Measurements from ENCODE around the gene CAPSL.
"Not testable (repeated sequence)": the region's sequence is repeated elsewhere in the genome, so short reads cannot be mapped to it uniquely, and the experiment has no call there.

Gene CAPSL

DNA sequence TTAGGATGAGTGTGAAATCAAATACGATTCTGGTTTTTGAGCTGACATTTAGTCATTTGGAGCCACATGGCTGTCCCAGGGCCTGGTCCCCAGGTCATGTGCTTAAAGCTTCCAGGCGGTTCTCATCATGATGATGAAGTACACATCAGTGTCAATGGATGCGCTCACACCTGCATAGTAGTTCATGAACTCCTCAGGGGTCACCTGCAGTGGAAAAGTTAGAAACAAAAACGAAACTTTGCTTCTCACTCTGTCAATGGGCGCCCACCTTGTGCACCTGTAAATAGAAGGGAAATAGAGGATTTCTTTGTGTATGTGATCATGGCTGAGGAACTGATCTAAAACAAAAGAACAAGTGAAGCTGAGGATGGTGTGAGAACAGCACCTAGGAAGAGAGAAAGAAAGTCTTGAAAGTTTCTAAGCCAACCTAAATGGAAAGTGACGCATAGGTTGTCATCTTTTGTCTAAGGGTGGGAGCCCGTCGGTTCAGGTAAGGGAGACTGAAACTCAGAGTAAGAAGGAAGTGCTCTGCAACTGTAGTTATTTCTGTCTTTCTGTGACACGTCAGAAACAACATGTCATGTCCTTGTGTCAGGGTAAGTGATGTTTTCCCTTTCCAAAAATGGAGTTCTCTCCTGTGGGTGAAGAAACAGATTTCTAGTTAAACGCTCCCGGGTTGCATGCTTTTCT lies 33.8 kb downstream of the CAPSL start:
- DNase-seq, result no peak

DNA sequence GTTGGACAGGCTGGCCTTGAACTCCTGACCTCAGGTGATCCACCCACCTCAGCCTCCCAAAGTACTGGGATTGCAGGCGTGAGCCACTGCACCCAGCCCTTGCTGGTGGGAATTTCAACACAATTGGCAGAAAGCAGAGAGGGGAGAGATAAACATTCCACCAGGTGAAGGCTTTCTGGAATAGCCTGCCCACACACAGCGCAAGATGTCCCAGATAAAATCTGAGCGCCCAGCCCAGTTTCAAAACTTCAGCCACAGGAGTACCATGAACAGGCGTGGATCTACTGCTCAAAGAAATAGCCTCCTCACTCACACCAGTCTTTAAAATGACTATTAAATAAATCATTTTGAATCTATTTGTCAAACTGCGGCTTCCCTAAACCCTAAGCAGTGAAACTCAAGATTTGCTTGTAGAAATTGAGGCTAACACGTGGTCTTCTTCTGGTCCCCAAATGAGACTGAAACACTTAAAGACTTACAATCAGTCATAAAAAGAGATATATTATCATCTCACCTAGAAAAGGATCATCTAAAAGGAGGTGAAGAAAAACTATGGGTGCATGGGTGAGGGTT lies 34.7 kb downstream of the CAPSL start:
- no peak for DNase-seq

DNA sequence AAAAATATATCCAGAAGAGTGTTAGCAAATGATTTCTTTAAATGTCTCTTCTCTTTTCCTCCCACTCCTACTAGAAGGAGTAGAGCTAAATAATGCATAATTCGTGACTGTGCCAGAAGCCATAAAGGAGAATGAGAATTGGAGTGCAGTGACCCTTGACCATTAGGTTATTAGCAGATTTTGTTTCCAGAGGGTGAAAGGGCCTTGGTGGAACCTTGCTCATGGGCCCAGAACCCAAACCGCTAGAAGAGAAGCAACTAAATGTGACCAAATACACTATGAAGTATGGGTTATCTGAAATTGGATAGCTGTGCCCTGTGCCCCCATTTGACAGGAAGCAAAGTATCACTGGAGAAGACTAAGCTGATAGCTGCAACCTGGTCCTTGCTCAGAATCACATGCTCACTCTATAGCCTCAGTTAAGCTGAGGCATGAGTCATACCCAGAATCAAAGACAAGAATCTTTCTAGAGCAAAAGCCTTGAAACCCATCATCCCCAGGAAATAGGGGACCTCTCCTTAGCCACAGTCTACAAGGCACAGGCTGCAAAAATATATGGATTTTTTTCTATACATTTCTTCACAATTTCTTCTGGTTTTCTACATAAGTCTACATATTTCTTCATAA lies 36.3 kb downstream of the CAPSL start:
- no peak for DNase-seq

DNA sequence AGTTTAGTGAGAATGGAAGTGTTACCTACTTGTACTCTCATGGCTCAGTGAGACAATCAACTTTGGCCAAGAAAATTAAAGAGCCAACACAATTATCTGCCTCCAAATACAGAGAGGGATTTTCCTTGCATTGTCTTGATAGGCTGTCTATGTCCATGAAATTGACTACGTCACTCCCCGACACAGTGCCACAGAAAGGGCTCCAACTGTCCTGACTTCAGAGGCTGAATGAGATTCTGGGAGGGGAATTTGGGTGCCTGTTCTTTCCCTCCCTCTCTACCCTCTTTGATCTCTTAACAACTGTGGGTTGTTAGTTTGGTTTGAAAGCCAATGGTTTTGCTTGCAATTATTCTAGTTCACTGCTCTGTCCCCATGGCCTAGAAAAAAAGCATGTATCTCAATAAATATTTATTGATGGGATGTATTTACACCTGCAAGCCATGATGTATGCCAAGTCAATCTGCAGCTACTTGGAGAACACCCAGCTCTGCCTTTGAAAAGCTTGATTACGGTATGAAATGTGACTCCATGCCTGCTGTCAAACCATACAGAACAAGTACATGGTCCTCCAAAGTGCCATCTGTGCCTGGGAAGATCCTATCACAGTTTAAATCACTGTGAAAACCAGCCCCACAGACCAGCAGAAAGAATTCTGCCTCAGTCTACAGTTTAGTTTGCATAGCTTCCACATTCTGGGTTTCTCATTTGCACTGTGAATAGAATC lies 37.3 kb downstream of the CAPSL start:
- no peak for DNase-seq

DNA sequence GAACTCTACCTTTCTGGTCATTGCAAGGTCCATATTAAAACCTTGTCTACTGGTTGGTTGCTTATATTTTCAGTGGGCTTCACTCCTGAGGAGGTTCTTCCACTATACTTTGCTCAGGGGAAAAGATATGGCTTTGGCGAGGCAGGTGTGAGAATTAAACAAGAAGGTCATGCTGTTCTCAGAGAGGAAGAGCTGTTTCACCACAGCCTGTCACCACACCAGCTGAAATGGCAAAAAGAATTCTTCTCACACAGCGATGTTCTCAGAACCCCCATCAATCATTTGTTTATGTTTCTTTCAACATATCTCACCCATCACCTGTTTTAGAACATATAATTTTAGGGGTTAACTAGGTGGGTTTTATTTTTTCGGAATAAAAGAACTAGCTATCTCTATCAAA lies 38.6 kb downstream of the CAPSL start:
- no peak for DNase-seq

DNA sequence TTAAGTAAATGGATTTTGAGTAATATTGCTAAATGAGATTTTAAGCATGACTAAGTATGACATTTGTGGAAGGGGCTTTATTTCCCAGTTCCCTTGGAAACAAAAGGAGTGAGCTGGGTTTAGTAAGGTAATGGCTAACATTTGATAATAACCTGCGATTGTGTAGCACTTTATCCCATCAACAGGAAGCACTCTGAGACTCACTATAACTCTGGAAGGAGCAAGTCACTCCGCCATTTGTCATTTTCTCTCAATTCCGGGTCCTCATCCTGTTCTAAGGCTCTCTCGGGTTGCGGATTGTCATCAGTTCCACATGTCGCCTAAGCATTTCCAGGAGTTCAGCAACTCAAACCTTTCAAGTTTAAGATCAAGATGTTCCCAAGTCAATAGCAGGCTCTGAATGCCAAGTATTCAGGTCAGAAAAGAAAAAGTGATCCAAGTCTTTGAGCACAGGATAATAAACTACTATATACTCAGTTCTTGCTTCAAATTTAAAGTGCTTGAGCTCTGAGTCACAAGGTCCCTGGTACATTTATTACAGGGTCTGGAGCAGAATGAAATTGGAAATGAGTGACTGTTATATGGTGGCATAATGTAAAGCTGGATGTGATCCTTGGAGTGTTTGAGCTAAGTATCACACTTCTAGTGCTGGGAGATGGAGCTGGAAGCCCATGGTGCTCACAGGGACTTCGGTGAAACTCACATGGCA lies 39.3 kb downstream of the CAPSL start:
- DNase-seq, result no peak

DNA sequence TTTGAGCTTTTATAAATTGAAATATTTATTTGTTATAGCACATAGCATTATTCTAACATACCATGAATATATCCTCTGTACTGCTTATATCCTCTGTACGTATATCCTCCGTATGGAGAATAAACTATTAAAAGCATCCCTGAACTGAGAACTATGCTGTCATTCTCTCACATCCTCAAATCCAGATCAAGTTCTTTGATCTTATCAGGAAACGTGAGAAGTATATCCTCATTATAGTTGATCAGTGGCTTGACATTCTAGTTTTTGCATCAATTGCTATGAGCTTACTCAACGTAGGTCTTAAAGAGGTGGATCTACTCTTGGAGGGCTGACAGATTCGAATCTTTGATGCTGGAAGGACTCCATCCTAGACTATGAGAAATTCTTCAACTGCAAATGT lies 44.3 kb downstream of the CAPSL start:
- no peak for DNase-seq

DNA sequence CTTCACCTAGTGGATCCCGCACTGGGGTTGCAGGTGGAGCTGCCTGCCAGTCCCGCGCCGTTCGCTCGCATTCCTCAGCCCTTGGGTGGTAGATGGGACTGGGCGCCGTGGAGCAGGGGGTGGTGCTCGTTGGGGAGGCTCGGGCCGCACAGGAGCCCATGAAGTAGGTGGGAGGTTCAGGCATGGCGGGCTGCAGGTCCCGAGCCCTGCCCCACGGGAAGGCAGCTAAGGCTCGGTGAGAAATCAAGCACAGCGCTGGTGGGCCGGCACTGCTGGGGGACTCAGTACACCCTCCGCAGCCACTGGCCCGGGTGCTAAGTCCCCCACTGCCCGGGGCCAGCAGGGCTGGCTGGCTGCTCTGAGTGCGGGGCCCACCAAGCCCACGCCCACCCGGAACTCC lies 45.6 kb downstream of the CAPSL start:
- DNase-seq, result not testable (repeated sequence)

DNA sequence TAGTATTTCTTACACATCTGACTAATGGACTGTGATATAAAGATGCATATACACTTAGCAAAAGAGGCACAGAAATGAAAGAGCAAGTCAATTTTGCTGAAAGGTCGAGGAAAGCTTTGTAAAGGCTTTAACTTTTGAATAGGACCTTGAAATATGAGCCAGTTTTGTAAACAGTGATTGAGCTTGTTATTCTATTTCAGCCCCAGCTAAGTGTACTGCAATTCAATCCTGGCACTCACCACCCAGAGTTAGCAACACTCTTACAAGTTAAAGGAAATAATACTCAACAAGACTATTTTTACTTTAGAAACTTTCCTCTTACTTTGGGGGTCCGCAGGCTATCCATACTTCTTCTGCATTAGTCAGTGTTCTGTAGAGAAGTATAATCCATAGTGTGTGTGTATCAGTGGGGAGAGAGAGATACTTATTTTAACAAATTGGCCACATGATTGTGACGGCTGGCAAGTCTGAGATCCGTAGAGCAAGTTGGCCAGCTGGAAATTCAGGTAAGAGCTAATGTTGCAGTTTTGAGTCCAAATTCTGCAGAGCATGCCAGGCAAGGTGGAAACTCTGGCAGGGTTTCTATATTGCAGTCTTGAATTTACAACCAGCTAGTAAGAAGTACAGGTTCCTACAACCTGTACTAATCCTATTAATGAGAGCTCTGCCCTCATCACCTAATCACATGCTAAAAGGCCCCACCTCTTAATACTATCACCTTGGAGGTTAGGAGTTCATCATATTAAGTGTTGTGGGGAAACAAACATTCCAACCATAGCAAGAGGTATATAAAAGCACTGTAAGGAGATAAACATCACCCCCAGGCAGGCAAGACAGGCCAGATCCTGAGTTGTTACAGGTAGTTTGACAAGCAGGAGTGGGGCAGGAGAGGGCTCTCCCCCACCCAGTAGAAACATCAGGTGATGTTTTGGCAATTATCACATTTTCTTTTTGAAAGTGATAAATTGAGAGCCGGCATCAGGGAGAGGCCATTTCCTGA lies 48.1 kb downstream of the CAPSL start:
- DNase-seq, result no peak

DNA sequence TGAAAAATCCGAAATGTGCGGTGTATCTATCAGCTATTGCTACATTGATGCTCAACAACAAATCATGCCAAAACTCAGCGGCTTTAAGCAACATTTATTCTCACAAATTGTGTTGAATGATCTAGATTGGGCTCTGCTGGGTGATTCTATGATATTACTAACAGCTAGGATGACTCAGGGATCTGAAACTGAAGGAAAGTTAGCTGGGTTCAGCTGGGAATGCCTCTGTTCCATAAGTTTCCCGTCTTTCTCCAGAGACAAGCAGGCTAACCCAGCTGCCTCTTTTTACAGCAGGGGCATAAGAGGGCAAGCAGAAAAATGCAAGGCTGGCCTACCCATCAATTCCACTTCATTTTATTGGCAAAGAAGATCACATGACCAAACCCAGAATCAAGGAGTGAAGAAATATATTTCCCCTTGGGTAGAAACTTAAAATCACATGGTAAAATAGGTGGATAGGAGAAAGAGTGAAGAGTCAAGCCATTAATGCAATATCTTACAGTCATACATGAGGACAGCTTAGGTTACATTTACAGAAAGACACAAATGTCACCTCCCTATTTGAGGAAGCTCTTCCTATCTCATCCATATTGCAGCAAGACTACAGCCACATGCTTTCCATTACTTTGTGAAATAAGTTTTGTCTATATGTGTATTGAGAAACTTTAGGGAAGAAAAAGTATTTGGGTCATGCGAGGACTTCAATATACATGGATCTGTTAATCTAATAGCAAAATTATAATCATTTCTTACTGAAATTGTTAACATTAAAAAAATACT lies 50.9 kb downstream of the CAPSL start:
- no peak for DNase-seq

DNA sequence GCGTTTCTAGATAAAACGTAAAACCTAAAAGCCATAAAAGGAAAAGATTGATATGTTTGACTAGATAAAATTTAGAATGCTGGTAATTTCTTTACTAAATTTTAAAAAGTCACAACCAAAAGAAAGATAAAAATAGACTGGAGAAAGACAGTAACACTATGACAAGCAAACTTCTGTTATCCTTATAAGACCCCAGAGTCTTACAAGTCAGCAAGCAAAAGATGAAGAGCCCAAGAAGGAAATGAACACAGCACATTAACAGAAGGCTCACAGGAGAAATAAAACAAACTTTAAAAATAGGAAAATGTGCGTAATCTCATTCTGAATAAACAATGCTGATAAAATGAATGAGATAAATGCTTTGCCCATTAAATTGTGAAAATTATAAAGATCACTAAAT lies 52.0 kb downstream of the CAPSL start:
- DNase-seq, result no peak

DNA sequence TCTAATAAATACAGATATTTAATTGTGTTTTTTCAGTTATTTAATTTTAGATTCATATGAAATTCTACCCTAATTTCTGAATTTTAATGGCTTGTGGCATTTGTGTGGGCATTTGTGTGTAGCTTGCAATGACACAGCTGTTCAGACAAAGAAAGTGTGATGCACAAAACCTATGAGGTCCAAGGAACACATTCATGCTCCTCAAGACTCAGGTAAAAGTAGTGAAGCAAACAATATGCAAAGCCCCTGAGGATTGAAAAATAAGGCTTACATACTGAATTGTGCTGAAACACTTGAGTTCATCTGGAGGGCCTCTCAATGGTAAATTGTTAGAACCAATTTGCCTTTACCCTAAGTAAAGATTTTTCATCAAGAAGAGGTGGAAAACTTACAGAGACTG lies 53.6 kb downstream of the CAPSL start:
- no peak for DNase-seq

DNA sequence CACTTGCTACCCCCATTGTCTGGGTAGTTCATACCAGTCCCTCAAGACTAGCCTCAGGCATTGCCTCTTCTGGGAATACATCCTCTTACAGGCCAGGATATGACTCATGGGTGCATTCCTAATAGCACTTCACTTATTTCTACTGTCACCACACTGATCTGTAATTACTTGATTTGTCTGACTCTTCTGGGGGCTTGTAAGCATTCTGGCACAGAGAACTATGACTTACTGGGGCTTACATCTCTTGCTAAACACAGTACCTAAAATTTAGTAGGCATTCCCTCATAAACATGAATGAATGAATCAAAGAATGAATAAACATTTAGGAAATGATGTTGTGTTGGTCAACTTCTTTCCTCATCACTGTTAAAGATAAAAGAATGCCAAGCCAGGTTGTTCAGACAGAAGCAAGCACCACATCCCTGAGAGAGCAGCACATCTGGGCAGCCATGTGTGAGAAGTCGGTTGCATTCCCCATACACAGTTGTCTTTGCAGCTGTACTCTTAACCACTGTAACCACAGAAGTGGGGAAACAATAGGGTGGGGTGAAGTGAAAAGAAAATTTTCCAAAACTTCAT lies 54.1 kb downstream of the CAPSL start:
- DNase-seq, result no peak

DNA sequence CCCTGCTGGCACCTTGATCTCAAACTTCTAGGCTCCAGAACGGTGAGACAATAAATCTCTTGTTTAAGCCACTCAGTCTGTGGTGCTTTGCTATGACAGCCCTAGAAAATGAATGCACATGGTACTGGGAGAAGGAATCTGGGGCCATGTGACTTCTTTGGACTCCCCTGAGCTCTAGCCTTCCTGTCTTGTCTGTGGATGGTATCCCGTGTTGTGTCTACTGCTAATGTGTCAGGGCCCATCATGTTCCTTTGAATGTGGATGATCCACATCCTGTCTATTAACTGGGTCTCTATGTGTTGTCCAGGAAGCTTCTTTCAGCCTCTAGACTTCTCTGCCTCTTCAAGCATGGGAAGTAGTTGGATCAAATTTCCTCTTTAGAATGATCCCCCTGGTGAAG lies 56.7 kb downstream of the CAPSL start:
- DNase-seq, result no peak

DNA sequence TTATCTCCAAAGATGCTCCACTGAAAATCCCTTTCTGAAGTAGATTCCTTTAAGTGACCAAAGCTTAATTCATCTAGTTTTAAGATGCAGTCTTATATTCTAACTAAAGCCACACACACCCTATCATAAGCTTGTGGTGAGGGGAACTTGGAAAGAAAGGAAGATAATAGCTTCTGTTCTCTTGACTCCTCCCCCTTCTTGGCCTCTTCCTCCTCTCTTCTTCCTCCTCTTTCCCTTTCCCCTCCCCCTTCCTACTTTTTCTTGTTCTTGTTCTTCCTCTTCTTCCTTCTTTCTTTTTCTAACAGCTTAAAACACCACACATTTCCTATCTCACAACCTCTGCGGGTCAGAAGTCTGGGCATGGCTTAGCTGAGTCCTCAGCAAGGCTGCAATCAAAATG lies 58.3 kb downstream of the CAPSL start:
- DNase-seq, result no peak

DNA sequence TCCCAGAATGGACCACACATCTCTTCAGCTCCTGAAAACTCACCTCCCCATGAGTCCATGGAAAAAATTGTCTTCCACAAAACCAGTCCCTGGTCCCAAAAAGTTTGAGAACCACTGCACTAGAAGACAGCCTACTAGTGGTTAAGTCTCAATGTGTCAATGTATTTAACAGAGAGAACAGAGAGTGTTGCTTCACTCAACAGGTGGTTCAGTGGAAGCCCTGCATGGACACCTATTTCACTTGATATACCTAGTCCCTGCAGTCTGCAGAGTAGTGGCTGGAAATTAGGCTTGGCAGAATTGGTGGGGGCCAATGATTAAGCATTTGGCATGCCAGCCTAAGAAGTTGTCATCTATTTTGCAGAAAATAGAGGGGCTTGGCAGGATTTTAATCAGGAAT lies 58.8 kb downstream of the CAPSL start:
- no peak for DNase-seq

DNA sequence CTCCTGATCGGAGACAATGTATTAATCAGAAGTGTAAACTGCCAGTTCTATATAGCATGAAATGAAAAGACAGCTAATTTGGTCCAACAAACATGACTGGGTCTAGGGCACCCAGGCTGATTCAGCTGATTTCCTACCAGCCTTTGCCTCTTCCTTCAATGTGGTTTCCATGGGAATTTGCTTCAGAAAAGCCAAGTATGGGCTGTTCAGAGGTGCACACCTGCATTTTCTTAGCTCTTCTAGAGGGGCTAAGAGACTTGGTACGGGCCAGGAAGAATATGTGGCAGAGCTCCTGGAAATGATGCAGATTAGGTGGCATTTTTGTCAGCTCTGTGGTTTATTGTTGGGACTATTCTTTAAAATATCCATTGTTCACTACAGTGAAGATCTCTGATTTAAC lies 59.3 kb downstream of the CAPSL start:
- DNase-seq, result no peak

DNA sequence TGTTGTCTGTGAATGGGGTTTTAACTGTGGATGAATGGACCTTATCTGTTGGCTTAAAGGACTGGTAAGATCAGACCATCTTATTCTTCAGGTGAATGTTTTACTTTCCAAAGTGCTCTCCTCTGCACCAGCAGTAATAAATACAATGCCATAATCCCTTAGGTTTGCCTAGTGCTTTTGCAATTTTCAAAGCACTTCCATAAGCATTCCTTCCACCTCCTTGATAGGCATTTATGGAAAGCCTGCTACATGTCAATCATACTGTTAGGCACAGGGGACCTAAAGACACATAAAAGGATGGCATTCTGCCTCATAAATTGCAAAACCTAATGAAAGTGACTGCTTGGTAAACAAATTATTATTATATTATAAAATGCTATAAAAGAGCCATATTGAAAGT lies 60.3 kb downstream of the CAPSL start:
- DNase-seq, result no peak

DNA sequence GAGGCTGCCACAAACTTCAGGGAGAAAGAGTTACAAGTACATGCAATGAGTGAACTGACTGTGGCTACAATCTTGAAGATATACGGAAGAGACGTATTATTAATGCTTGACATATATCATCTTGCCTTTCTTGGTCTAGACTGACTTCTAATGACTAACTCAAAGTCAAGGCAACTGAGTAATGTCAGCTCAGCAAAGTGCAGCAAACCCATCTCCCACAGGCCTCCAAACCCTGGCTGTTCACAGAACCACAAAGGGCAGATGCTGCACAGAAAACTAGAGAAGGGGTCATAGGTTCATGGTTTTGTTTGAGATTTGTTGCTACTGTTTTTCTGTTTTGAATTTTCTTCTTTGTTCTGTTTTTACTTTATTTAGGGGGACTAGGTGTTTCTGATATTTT lies 60.8 kb downstream of the CAPSL start:
- DNase-seq, result no peak

DNA sequence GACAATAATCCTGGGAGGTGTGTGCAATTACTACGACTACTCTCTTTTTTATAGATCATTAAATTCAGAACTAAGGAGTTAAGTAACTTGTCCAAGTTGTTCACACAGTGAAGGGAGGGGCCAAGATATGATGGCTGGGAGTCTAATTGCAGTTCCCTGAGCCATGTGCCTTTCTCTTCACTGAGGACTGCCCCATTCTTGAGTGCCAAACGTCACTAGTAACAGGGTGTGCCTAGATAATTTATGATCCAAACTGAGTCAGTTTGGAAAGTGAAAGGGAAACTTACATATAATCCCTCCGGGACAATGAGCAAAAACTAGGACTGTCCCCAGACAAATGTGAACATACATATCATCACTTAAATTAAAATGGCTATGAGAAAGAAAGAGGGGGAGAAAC lies 61.5 kb downstream of the CAPSL start:
- DNase-seq, result no peak

DNA sequence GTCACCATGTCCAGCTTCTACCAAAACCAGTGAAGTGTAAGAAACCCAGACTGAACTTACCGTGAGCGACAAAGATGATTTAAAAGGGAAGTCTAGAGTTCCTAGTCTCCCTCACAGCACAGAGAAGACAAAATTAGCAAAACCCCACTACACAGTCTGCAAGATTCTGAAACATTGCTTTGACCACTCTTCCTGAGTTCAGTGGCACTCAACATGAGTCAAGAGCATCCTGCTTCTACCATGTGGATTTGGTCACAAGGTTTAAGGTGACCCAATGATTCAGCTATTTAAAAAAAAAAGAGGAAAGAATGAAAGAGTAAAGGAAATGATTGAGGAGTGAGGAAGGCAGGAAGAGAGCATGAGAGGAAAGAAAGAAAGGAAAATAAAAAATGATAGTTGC lies 62.0 kb downstream of the CAPSL start:
- no peak for DNase-seq

Data from CD4-positive, alpha-beta T cell treated with Interleukin-15 for 1 hour (primary cell).